ENCODE data around the gene IFT80. TPM values are rescaled to one million over a fixed set of nuclear protein-coding genes. Genes with fewer than 3 reads are reported as not detected.
A peak's percentile ranks its signal among the peaks of the same experiment; 100 is the strongest.

The IFT80 gene
- total RNA-seq, 1 experiment from 2014 or later, result 26.9 TPM

GRCh38 chr3:160225176-160226025, 173.6 kb downstream of the IFT80 start, which contains the start of gene C3orf80 (continued):
- TF ChIP-seq ZNF281 (CRISPR knock-in tag; IDR thresholded peaks at IDR 0.05) (no peak), ZMAT4 (CRISPR knock-in tag; IDR thresholded peaks at IDR 0.05) (no peak), ZNF138 (CRISPR knock-in tag; conservative IDR thresholded peaks at IDR 0.05) (no peak), ELF4 (CRISPR knock-in tag; IDR thresholded peaks at IDR 0.05; ENCODE audit: low read depth) (no peak), JAZF1 (CRISPR knock-in tag; IDR thresholded peaks at IDR 0.05) (no peak), HMGXB4 (CRISPR knock-in tag; IDR thresholded peaks at IDR 0.05) (peak; percentile 65; the same call in 1 of the 2 replicates), TCF7 (CRISPR knock-in tag; IDR thresholded peaks at IDR 0.05; ENCODE audit: low read depth) (no peak), RORB (CRISPR knock-in tag; IDR thresholded peaks at IDR 0.05) (no peak), ZNF121 (CRISPR knock-in tag; IDR thresholded peaks at IDR 0.05) (no peak), PRRX2 (CRISPR knock-in tag; IDR thresholded peaks at IDR 0.05) (no peak), SMAD4 (CRISPR knock-in tag; IDR thresholded peaks at IDR 0.05) (no peak), OVOL2 (CRISPR knock-in tag; IDR thresholded peaks at IDR 0.05; ENCODE audit: borderline replicate concordance) (no peak), TP53 (CRISPR knock-in tag; IDR thresholded peaks at IDR 0.05) (no peak; the same call in 1 of the 2 replicates), MAX (CRISPR knock-in tag; IDR thresholded peaks at IDR 0.05) (no peak; the same call in 1 of the 2 replicates), MYBL2 (CRISPR knock-in tag; IDR thresholded peaks at IDR 0.05) (0 out of 2 replicates have a peak, but pooled peaks have one; percentile 28), CREB1 (CRISPR knock-in tag; IDR thresholded peaks at IDR 0.05) (no peak), ZNF423 (CRISPR knock-in tag; IDR thresholded peaks at IDR 0.05) (no peak), GRHL2 (CRISPR knock-in tag; IDR thresholded peaks at IDR 0.05; ENCODE audit: insufficient replicate concordance, severe bottlenecking) (no peak), HMGA2 (CRISPR knock-in tag; IDR thresholded peaks at IDR 0.05) (no peak), ZNF671 (CRISPR knock-in tag; IDR thresholded peaks at IDR 0.05) (no peak), ZNF219 (CRISPR knock-in tag; IDR thresholded peaks at IDR 0.05; ENCODE audit: borderline replicate concordance) (no peak)
- TF ChIP-seq, protein P1, sequence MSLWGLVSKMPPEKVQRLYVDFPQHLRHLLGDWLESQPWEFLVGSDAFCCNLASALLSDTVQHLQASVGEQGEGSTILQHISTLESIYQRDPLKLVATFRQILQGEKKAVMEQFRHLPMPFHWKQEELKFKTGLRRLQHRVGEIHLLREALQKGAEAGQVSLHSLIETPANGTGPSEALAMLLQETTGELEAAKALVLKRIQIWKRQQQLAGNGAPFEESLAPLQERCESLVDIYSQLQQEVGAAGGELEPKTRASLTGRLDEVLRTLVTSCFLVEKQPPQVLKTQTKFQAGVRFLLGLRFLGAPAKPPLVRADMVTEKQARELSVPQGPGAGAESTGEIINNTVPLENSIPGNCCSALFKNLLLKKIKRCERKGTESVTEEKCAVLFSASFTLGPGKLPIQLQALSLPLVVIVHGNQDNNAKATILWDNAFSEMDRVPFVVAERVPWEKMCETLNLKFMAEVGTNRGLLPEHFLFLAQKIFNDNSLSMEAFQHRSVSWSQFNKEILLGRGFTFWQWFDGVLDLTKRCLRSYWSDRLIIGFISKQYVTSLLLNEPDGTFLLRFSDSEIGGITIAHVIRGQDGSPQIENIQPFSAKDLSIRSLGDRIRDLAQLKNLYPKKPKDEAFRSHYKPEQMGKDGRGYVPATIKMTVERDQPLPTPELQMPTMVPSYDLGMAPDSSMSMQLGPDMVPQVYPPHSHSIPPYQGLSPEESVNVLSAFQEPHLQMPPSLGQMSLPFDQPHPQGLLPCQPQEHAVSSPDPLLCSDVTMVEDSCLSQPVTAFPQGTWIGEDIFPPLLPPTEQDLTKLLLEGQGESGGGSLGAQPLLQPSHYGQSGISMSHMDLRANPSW (CRISPR knock-in tag; conservative IDR thresholded peaks at IDR 0.05; ENCODE audit: low read depth), result no peak
- TF ChIP-seq, protein P2, sequence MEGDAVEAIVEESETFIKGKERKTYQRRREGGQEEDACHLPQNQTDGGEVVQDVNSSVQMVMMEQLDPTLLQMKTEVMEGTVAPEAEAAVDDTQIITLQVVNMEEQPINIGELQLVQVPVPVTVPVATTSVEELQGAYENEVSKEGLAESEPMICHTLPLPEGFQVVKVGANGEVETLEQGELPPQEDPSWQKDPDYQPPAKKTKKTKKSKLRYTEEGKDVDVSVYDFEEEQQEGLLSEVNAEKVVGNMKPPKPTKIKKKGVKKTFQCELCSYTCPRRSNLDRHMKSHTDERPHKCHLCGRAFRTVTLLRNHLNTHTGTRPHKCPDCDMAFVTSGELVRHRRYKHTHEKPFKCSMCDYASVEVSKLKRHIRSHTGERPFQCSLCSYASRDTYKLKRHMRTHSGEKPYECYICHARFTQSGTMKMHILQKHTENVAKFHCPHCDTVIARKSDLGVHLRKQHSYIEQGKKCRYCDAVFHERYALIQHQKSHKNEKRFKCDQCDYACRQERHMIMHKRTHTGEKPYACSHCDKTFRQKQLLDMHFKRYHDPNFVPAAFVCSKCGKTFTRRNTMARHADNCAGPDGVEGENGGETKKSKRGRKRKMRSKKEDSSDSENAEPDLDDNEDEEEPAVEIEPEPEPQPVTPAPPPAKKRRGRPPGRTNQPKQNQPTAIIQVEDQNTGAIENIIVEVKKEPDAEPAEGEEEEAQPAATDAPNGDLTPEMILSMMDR (IDR thresholded peaks at IDR 0.05), result no peak
- TF ChIP-seq, protein P3, sequence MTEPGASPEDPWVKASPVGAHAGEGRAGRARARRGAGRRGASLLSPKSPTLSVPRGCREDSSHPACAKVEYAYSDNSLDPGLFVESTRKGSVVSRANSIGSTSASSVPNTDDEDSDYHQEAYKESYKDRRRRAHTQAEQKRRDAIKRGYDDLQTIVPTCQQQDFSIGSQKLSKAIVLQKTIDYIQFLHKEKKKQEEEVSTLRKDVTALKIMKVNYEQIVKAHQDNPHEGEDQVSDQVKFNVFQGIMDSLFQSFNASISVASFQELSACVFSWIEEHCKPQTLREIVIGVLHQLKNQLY (CRISPR knock-in tag; IDR thresholded peaks at IDR 0.05), result no peak
- TF ChIP-seq, protein P4, sequence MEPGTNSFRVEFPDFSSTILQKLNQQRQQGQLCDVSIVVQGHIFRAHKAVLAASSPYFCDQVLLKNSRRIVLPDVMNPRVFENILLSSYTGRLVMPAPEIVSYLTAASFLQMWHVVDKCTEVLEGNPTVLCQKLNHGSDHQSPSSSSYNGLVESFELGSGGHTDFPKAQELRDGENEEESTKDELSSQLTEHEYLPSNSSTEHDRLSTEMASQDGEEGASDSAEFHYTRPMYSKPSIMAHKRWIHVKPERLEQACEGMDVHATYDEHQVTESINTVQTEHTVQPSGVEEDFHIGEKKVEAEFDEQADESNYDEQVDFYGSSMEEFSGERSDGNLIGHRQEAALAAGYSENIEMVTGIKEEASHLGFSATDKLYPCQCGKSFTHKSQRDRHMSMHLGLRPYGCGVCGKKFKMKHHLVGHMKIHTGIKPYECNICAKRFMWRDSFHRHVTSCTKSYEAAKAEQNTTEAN (CRISPR knock-in tag; IDR thresholded peaks at IDR 0.05), result no peak
- TF ChIP-seq, protein P5, sequence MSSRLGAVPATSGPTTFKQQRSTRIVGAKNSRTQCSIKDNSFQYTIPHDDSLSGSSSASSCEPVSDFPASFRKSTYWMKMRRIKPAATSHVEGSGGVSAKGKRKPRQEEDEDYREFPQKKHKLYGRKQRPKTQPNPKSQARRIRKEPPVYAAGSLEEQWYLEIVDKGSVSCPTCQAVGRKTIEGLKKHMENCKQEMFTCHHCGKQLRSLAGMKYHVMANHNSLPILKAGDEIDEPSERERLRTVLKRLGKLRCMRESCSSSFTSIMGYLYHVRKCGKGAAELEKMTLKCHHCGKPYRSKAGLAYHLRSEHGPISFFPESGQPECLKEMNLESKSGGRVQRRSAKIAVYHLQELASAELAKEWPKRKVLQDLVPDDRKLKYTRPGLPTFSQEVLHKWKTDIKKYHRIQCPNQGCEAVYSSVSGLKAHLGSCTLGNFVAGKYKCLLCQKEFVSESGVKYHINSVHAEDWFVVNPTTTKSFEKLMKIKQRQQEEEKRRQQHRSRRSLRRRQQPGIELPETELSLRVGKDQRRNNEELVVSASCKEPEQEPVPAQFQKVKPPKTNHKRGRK (CRISPR knock-in tag; IDR thresholded peaks at IDR 0.05; ENCODE audit: borderline replicate concordance), result no peak

Measured in WTC11 (cell line).